Tibial artery (tissue), 4 donors: ENCODE results near the gene GPR142.

Experiments used
- DNase-seq, 2 donors: peaks; one replicate each; pipeline ENCODE4 v3.0.0-alpha.2; 2019
- H3K27ac ChIP-seq, 2 donors: fragments of 200-600 bp; sonication (generic) in 1 of 2; 1 replicate in 1 of 2; 2 replicates in 1 of 2; pipeline ENCODE4 v1.5.1; 2018 to 2019; ENCODE audit warnings: mild to moderate bottlenecking in 1 of 2
- H3K27me3 ChIP-seq, 2 donors: fragments of 200-600 bp; sonication (generic) in 1 of 2; one replicate each; pipeline versions ENCODE4 v1.5.1 to v1.6.0; 2016 to 2019
- H3K36me3 ChIP-seq, 3 donors: fragments of 200-600 bp; sonication (generic) in 2 of 3; one replicate each; pipeline ENCODE4 v1.5.1; 2016 to 2019; ENCODE audit warnings: mild to moderate bottlenecking in 2 of 3
- H3K4me1 ChIP-seq, 4 donors: fragments of 200-600 bp; sonication (generic) in 2 of 4; 1 replicate in 3 of 4; 2 replicates in 1 of 4; pipeline ENCODE4 v1.5.1; 2016 to 2019
- H3K4me3 ChIP-seq, 2 donors: fragments of 200-600 bp; sonication (generic) in 1 of 2; 1 replicate in 1 of 2; 2 replicates in 1 of 2; pipeline ENCODE4 v1.5.1; 2018 to 2019; ENCODE audit warnings: mild to moderate bottlenecking in 2 of 2
- H3K9me3 ChIP-seq, 3 donors: fragments of 200-600 bp; sonication (generic) in 1 of 3; one replicate each; pipeline ENCODE4 v1.5.1; 2016 to 2019
- CTCF ChIP-seq, 2 experiments: fragments of 200-600 bp in 1 of 2; fragments of 450-650 bp in 1 of 2; IDR thresholded peaks; one replicate each; pipeline ENCODE4 v1.5.1; 2017 to 2019; ENCODE audit warnings: antibody characterized with exemption in 2 of 2, mild to moderate bottlenecking in 1 of 2, moderate library complexity in 1 of 2
- intact Hi-C: fragments of 100-400 bp; cut with DNase I; formaldehyde crosslinking; loops from one replicate; pipeline ENCODE4 v1.15.0; 2023; ENCODE audit warnings: low total_unique reads

Gene GPR142

GRCh38 chr17:74339537-74340195 lies 27.6 kb upstream of the GPR142 start:
- no peak overlapping the region for H3K27ac ChIP-seq
- DNase-seq, result no peak
- H3K27me3 ChIP-seq, result peaks cover 0 to 73% of the 10 kb centered on the region in 2 donors

DNA sequence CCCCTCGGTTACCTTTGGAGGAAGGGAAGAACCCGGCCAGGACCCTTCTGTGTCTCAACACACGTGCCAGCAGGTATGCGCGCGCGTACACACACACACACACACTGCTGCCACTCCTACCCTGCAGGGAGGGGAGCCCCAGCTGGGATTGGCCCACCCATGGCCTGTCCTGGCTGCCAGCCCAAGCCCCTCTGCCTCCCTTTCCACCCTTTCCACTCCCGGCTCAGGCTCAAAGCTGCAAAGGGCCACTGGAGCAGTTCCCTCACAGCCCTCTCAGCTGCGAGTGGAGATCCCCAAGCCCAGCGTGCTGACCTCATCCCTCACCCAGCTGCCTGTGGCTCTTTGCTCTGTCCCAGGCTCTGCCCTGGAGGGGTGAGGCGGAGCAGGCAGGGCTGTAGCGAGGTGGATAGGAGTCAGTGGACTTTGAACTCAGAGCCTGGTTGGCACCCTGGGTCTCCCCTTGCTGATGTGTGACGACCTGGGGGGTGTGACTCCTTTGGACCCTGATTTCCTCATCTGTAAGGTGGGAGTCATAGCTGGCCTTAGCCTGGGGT lies 26.8 kb upstream of the GPR142 start:
- intact Hi-C loops, result no loop called here
- Histone ChIP-seq H3K27ac (no peak overlapping the region), H3K9me3 (no peaks in the 10 kb centered on the region), H3K27me3 (peaks cover 0 to 79% of the 10 kb centered on the region in 2 donors), H3K4me3 (no peak overlapping the region), H3K36me3 (no peaks in the 10 kb centered on the region), H3K4me1 (no peaks in the 10 kb centered on the region)
- no peak for TF ChIP-seq CTCF (IDR thresholded peaks at IDR 0.05)
- DNase-seq, result no peak

More at GRCh38 chr17:74339537-74340195, 27.6 kb upstream of the GPR142 start:
- no peak overlapping the region for H3K4me3 ChIP-seq
- TF ChIP-seq CTCF (IDR thresholded peaks at IDR 0.05), result no peak
- no peaks in the 10 kb centered on the region for H3K36me3 ChIP-seq
- H3K9me3 ChIP-seq, result no peaks in the 10 kb centered on the region
- H3K4me1 ChIP-seq, result no peaks in the 10 kb centered on the region
- intact Hi-C loops, result no loop called here

- Histone ChIP-seq H3K4me3 (no peak overlapping the region), H3K27ac (no peak overlapping the region), H3K4me1 (no peaks in the 10 kb centered on the region), H3K9me3 (no peaks in the 10 kb centered on the region), H3K27me3 (peaks cover 0 to 87% of the 10 kb centered on the region in 2 donors), H3K36me3 (no peaks in the 10 kb centered on the region)
- no peak for DNase-seq
- intact Hi-C loops, result no loop called here
- no peak for TF ChIP-seq CTCF (IDR thresholded peaks at IDR 0.05)
Measured at GRCh38 chr17:74342224-74342623, 25.1 kb upstream of the GPR142 start.

DNA sequence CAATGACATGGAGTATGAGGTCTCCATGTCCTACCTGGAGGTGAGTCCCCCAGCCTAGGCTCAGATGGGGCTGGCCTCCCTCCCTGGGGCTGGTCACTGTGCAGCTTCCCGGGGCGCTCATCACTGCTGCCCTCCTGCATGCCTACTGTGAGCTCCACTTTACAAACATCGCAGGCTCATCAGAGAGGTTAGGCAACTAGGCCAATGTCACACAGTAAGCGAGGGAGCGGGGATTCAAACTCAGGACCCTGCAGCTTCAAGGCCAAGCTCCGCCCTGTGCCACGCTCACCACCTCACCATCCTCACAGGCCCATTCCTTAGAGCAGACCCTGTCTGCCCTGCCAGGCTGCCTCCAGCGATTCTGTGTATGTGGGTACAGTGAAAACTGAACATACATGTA lies 24.2 kb upstream of the GPR142 start:
- Histone ChIP-seq H3K9me3 (no peaks in the 10 kb centered on the region), H3K27ac (no peak overlapping the region), H3K4me1 (no peaks in the 10 kb centered on the region), H3K36me3 (no peaks in the 10 kb centered on the region), H3K4me3 (no peak overlapping the region), H3K27me3 (peaks cover 0 to 88% of the 10 kb centered on the region in 2 donors)
- intact Hi-C loops, result no loop called here
- no peak for DNase-seq
- TF ChIP-seq CTCF (IDR thresholded peaks at IDR 0.05), result no peak

GRCh38 chr17:74343526-74344284 lies 23.6 kb upstream of the GPR142 start:
- no peaks in the 10 kb centered on the region for H3K36me3 ChIP-seq
- no peak for TF ChIP-seq CTCF (IDR thresholded peaks at IDR 0.05)
- no peaks in the 10 kb centered on the region for H3K9me3 ChIP-seq
- H3K27ac ChIP-seq, result no peak overlapping the region
- peaks cover 0 to 88% of the 10 kb centered on the region in 2 donors for H3K27me3 ChIP-seq
- intact Hi-C loops, result no loop called here
- DNase-seq, result no peak
- no peak overlapping the region for H3K4me3 ChIP-seq
- H3K4me1 ChIP-seq, result no peaks in the 10 kb centered on the region
